KMS-11 (cell line): ENCODE data around the gene AGAP1.

Source experiments
- H2AFZ ChIP-seq: fragments of 200-600 bp; sonication (generic); 2 replicates; pipeline ENCODE4 v1.6.1; 2016; ENCODE audit warnings: antibody characterized with exemption, mixed run types, low read depth
- H3K27ac ChIP-seq: fragments of 200-600 bp; sonication (generic); 2 replicates; pipeline ENCODE4 v1.6.1; 2016; ENCODE audit warnings: mild to moderate bottlenecking, mixed run types
- H3K27me3 ChIP-seq: fragments of 200-600 bp; sonication (generic); 2 replicates; pipeline ENCODE4 v1.6.1; 2017; ENCODE audit warnings: mild to moderate bottlenecking, low read depth, mixed run types, moderate library complexity; ENCODE audit not compliant: insufficient read depth
- H3K36me3 ChIP-seq: fragments of 200-600 bp; sonication (generic); 2 replicates; pipeline ENCODE4 v1.6.1; 2017; ENCODE audit warnings: mild to moderate bottlenecking, mixed run types; ENCODE audit not compliant: insufficient read depth
- H3K4me1 ChIP-seq: fragments of 200-600 bp; sonication (generic); 2 replicates; pipeline ENCODE4 v1.6.1; 2016; ENCODE audit warnings: mild to moderate bottlenecking, low read depth, mixed run types; ENCODE audit not compliant: poor library complexity, severe bottlenecking
- H3K4me2 ChIP-seq: fragments of 200-600 bp; sonication (generic); 2 replicates; pipeline ENCODE4 v1.7.0; 2016; ENCODE audit warnings: mild to moderate bottlenecking, mixed run types
- H3K4me3 ChIP-seq: fragments of 200-600 bp; sonication (generic); IDR thresholded peaks from 2 replicates; pipeline ENCODE4 v1.6.1; 2017; ENCODE audit warnings: low read depth, low read length, mixed read lengths; ENCODE audit not compliant: insufficient read depth
- H3K79me2 ChIP-seq: fragments of 200-600 bp; sonication (generic); 2 replicates; pipeline ENCODE4 v1.6.1; 2016; ENCODE audit warnings: low read depth, mixed run types; ENCODE audit not compliant: insufficient read depth
- H3K9ac ChIP-seq: fragments of 200-600 bp; sonication (generic); 2 replicates; pipeline ENCODE4 v1.6.1; 2016; ENCODE audit warnings: mild to moderate bottlenecking, mixed run types
- H4K20me1 ChIP-seq: fragments of 200-600 bp; sonication (generic); 2 replicates; pipeline ENCODE4 v1.6.1; 2016; ENCODE audit warnings: mild to moderate bottlenecking, mixed run types; ENCODE audit not compliant: insufficient read depth
- TF ChIP-seq, protein P1 (sequence below): fragments of 200-600 bp; sonication (generic); conservative IDR thresholded peaks from 2 replicates; pipeline ENCODE4 v1.6.1; 2017; ENCODE audit warnings: low read depth, mild to moderate bottlenecking, antibody characterized with exemption, low read length, moderate library complexity, mixed read lengths

Gene AGAP1

GRCh38 chr2:235536711-235537110, 42.9 kb downstream of the AGAP1 start:
- Histone ChIP-seq H2AFZ (no peak overlapping the region), H3K27ac (no peak overlapping the region), H3K9ac (no peak overlapping the region), H3K36me3 (no peaks in the 10 kb centered on the region), H3K27me3 (no peaks in the 10 kb centered on the region), H3K4me2 (no peak overlapping the region), H3K4me3 (no peak overlapping the region), H4K20me1 (no peaks in the 10 kb centered on the region; the same call in 1 of the 2 replicates), H3K79me2 (peaks cover 75% of the 10 kb centered on the region), H3K4me1 (no peaks in the 10 kb centered on the region)
- TF ChIP-seq, protein P1, sequence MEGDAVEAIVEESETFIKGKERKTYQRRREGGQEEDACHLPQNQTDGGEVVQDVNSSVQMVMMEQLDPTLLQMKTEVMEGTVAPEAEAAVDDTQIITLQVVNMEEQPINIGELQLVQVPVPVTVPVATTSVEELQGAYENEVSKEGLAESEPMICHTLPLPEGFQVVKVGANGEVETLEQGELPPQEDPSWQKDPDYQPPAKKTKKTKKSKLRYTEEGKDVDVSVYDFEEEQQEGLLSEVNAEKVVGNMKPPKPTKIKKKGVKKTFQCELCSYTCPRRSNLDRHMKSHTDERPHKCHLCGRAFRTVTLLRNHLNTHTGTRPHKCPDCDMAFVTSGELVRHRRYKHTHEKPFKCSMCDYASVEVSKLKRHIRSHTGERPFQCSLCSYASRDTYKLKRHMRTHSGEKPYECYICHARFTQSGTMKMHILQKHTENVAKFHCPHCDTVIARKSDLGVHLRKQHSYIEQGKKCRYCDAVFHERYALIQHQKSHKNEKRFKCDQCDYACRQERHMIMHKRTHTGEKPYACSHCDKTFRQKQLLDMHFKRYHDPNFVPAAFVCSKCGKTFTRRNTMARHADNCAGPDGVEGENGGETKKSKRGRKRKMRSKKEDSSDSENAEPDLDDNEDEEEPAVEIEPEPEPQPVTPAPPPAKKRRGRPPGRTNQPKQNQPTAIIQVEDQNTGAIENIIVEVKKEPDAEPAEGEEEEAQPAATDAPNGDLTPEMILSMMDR, result no peak

- TF ChIP-seq, protein P1, result no peak
- Histone ChIP-seq H2AFZ (no peak overlapping the region), H3K79me2 (peaks cover 75% of the 10 kb centered on the region), H3K9ac (no peak overlapping the region), H3K27me3 (no peaks in the 10 kb centered on the region), H3K4me3 (no peak overlapping the region), H3K4me2 (no peak overlapping the region), H4K20me1 (peaks cover 1% of the 10 kb centered on the region; the same call in 1 of the 2 replicates), H3K36me3 (no peaks in the 10 kb centered on the region), H3K4me1 (no peaks in the 10 kb centered on the region), H3K27ac (no peak overlapping the region)
These were observed 43.3 kb downstream of the AGAP1 start for GRCh38 chr2:235537186-235537585.

DNA sequence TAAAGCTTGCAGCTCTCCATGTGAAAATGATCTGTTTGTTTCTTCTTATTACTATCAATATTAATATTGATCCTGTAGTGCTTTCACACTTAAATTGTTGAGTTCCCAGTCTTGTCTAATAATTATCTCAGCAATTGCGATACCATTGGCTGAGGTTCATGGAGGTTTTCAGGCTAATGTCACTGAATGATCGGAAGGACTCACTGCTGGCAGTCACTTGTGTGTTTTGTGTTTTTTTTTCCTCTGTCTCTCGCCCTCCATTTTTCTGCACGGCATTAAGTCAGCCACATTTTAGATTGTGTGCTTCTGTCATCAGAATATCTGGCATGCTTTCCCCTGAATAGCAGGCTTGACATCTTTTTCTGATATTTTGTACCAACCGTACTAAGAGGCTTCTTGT, 43.7 kb downstream of the AGAP1 start:
- Histone ChIP-seq H3K4me2 (no peak overlapping the region), H3K27ac (no peak overlapping the region), H4K20me1 (peaks cover 5% of the 10 kb centered on the region; the same call in 1 of the 2 replicates), H3K4me3 (no peak overlapping the region), H3K27me3 (no peaks in the 10 kb centered on the region), H2AFZ (no peak overlapping the region), H3K79me2 (peaks cover 75% of the 10 kb centered on the region), H3K36me3 (no peaks in the 10 kb centered on the region), H3K9ac (no peak overlapping the region), H3K4me1 (no peaks in the 10 kb centered on the region)
- TF ChIP-seq, protein P1, result no peak

DNA sequence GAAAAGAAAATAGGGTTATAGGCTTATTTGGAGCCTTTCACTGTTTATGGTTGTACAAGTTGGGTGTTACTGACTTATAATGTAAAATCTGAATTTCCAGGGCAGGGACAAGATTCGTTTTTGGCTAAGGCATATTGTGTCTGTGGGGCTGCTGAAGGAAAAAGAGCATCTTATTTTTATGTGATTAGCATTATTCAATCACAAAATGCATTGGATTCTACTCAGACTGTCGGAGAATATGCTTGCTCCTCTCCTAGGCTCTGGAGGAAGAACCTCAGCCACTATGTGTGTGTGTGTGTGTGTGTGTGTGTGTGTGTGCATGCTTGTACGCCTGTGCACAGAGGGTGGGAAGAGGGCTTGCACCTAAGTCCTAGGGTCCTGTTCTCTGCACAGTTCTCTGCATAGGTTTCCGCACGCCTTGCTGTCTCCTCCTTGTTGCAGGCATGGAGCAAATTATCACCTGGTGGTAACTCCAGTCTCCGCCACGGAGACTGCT, 44.3 kb downstream of the AGAP1 start:
- Histone ChIP-seq H3K79me2 (peaks cover 73% of the 10 kb centered on the region), H4K20me1 (peaks cover 6% of the 10 kb centered on the region; the same call in 1 of the 2 replicates)

More for the DNA sequence above, 44.3 kb downstream of the AGAP1 start:
- TF ChIP-seq, protein P1, result no peak
- no peak overlapping the region for H3K4me3 ChIP-seq
- no peaks in the 10 kb centered on the region for H3K36me3 ChIP-seq
- H3K9ac ChIP-seq, result no peak overlapping the region
- no peak overlapping the region for H3K27ac ChIP-seq
- H3K4me2 ChIP-seq, result no peak overlapping the region
- H3K4me1 ChIP-seq, result no peaks in the 10 kb centered on the region
- no peak overlapping the region for H2AFZ ChIP-seq
- no peaks in the 10 kb centered on the region for H3K27me3 ChIP-seq
